ENCODE data around the gene STXBP4.

STXBP4 gene

GRCh38 chr17:55116440-55116914 lies 147.9 kb downstream of the STXBP4 start:
- DNase-seq (ENCODE audit: low read depth in 2 of 2) = no peak

GRCh38 chr17:55117164-55117563 lies 148.6 kb downstream of the STXBP4 start:
- DNase-seq (ENCODE audit: low read depth in 2 of 2) = no peak

- DNase-seq (ENCODE audit: low read depth in 2 of 2) = no peak
Observed at GRCh38 chr17:55120651-55121050, 152.1 kb downstream of the STXBP4 start.

GRCh38 chr17:55121268-55121667 lies 152.7 kb downstream of the STXBP4 start:
- DNase-seq (ENCODE audit: low read depth in 2 of 2) = no peak

- no peak for DNase-seq (ENCODE audit: low read depth in 2 of 2)
Observed at GRCh38 chr17:55122114-55122513, 153.5 kb downstream of the STXBP4 start.

GRCh38 chr17:55124730-55125360 lies 156.3 kb downstream of the STXBP4 start:
- DNase-seq (ENCODE audit: low read depth in 2 of 2) = no peak

GRCh38 chr17:55133583-55133982 lies 165.0 kb downstream of the STXBP4 start:
- no peak for DNase-seq (ENCODE audit: low read depth in 2 of 2)

- no peak for DNase-seq (ENCODE audit: low read depth in 2 of 2)
Observed at GRCh38 chr17:55134486-55135157, 166.1 kb downstream of the STXBP4 start.

GRCh38 chr17:55140809-55141208 lies 172.2 kb downstream of the STXBP4 start:
- no peak for DNase-seq (ENCODE audit: low read depth in 2 of 2)

GRCh38 chr17:55144518-55144917 lies 176.0 kb downstream of the STXBP4 start:
- DNase-seq (ENCODE audit: low read depth in 2 of 2) = no peak

- DNase-seq (ENCODE audit: low read depth in 2 of 2) = no peak
Observed at GRCh38 chr17:55149485-55149884, 180.9 kb downstream of the STXBP4 start.

- DNase-seq (ENCODE audit: low read depth in 2 of 2) = no peak
Observed at GRCh38 chr17:55152236-55152635, 183.7 kb downstream of the STXBP4 start.

- DNase-seq (ENCODE audit: low read depth in 2 of 2) = no peak
Observed at GRCh38 chr17:55154101-55154500, 185.5 kb downstream of the STXBP4 start.

GRCh38 chr17:55155856-55156560 lies 187.4 kb downstream of the STXBP4 start:
- no peak for DNase-seq (ENCODE audit: low read depth in 2 of 2)

GRCh38 chr17:55157165-55157564 lies 188.6 kb downstream of the STXBP4 start:
- DNase-seq (ENCODE audit: low read depth in 2 of 2) = no peak

- no peak for DNase-seq (ENCODE audit: low read depth in 2 of 2)
Observed at GRCh38 chr17:55158439-55158838, 189.9 kb downstream of the STXBP4 start.

- DNase-seq (ENCODE audit: low read depth in 2 of 2) = no peak
Observed at GRCh38 chr17:55159251-55159650, 190.7 kb downstream of the STXBP4 start.

GRCh38 chr17:55160501-55160900 lies 191.9 kb downstream of the STXBP4 start:
- DNase-seq (ENCODE audit: low read depth in 2 of 2) = no peak

- DNase-seq (ENCODE audit: low read depth in 2 of 2) = no peak
Observed at GRCh38 chr17:55161935-55162555, 193.5 kb downstream of the STXBP4 start.

- DNase-seq (ENCODE audit: low read depth in 2 of 2) = no peak
Observed at GRCh38 chr17:55162556-55162946, 194.0 kb downstream of the STXBP4 start.

GRCh38 chr17:55163408-55163807 lies 194.8 kb downstream of the STXBP4 start:
- DNase-seq (ENCODE audit: low read depth in 2 of 2) = no peak

GRCh38 chr17:55166506-55166905 lies 197.9 kb downstream of the STXBP4 start:
- DNase-seq (ENCODE audit: low read depth in 2 of 2) = no peak

Measured in stimulated activated CD8-positive, alpha-beta memory T cell treated with anti-CD3 and anti-CD28 coated beads, Interleukin-15, amount 100 ng/mL, for 48 hours (primary cell).